ENCODE measurements around the gene TRAF6.
"Not testable (repeated sequence)": the region's sequence is repeated elsewhere in the genome, so short reads cannot be mapped to it uniquely, and the experiment has no call there.

The TRAF6 gene, protein sequence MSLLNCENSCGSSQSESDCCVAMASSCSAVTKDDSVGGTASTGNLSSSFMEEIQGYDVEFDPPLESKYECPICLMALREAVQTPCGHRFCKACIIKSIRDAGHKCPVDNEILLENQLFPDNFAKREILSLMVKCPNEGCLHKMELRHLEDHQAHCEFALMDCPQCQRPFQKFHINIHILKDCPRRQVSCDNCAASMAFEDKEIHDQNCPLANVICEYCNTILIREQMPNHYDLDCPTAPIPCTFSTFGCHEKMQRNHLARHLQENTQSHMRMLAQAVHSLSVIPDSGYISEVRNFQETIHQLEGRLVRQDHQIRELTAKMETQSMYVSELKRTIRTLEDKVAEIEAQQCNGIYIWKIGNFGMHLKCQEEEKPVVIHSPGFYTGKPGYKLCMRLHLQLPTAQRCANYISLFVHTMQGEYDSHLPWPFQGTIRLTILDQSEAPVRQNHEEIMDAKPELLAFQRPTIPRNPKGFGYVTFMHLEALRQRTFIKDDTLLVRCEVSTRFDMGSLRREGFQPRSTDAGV

DNA sequence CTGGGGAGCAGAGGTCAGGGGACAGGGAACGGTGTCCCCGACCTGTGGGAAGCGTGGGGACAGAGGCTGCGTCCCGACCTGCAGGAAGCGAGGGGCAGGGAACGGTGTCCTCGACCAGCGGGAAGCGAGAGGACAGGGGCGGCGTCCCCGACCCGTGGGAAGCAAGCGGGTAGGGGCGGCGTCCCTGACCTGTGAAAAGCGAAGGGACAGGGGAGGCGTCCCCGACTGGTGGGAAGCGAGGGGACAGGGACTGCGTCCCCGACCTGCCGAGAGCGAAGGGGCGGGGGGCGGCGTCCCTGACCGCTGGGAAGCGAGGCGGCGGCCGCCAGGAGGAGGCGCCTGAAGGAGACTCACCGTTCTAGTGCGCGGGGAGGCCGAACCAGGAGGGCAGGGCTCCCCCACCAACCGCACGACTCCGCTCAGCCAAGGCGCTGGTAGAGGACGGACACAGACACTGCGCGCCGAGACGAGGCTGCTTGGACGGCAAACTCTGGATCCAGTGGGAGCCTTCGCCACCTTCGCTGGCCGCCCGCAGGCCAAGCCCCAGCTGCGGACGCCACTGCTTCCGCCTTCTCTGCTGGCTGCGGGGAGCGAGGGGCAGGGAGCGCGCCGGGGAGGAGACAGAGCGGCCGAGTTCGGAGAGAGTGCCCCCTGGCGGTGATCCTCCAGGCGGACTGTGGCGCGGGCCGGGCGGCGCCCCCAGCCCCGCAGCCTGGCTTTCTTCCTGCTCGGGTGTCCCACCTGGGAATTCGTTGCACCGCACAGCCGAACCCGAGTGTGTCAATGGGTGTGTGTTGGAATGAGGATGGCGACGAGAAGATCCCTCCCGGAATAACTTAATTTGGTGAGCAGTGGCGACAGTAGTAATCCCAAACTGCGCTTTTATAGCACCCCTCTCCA lies at the start of gene TRAF6:
Gene TRAF6, minus strand, starts transcription at position 579 of the 900 bp plus-strand sequence. CDS start 8,757 bp downstream, outside the sequence.
- DNase-seq = no peak

DNA sequence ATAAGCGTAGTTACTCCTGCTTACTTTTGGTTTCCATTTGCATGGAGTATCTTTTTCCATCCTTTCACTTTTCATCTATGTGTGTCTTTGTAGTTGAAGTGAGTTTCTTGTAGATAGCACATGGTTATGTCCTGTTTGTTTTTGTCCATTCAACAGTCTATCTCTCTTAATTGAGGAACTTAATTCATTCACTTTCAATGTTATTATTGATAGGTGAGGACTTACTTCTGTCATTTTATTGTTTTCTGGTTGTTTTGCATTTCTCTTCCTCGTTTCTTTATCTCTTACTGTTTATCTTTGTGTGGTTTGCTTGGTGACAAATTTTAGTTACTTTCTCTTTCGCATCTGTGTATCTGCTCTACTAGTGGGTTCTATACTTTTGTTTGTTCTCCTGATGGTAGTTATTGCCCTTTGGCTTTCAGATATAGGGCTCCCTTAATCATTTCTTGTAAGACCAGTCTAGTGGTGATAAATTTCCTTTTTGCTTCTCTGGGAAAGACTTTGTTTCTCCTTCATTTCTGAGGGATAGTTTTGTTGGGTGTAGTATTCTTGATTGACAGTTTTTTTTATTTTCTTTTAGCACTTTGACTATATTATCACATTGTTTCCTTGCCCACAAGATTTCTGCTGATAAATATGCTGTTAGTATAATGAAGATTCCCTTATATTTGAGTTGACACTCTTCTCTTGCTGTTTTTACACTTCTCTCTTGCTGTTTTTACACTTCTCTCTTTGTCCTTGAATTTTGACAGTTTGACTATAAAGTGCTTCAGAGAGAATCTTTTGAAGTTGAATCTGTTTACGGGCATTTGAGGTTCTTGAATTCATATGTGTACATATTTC lies 48.7 kb upstream of the TRAF6 start:
- no peak for DNase-seq

DNA sequence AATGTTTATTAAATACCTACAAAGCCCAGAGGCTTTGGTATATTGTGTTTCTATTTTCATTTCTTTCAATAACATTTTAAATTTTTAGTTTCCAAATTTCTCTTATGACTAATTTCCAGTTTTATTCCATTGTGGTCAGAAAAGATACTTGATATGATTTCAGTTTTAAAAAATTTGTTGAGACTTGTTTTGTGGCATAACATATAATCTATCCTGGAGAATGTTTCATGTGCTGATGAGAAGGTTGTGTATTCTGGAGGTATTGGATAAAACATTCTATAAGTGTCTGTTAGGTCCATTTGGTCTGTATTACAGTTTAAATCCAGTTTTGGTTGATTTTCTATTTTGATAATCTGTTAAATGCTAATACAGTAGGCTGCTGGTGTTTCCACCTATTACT lies 47.9 kb upstream of the TRAF6 start:
- no peak for DNase-seq

DNA sequence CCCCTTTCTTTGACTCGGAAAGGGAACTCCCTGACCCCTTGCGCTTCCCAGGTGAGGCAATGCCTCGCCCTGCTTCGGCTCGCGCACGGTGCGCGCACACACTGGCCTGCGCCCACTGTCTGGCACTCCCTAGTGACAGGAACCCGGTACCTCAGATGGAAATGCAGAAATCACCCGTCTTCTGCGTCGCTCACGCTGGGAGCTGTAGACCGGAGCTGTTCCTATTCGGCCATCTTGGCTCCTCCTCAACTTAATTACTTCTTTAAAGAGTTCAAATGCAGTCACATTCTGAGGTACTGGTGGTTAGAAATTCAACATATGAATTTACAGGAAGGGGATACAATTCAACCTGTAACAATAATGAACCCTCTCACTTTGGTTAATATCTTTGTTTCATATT lies 47.3 kb upstream of the TRAF6 start:
- DNase-seq = not testable (repeated sequence)

DNA sequence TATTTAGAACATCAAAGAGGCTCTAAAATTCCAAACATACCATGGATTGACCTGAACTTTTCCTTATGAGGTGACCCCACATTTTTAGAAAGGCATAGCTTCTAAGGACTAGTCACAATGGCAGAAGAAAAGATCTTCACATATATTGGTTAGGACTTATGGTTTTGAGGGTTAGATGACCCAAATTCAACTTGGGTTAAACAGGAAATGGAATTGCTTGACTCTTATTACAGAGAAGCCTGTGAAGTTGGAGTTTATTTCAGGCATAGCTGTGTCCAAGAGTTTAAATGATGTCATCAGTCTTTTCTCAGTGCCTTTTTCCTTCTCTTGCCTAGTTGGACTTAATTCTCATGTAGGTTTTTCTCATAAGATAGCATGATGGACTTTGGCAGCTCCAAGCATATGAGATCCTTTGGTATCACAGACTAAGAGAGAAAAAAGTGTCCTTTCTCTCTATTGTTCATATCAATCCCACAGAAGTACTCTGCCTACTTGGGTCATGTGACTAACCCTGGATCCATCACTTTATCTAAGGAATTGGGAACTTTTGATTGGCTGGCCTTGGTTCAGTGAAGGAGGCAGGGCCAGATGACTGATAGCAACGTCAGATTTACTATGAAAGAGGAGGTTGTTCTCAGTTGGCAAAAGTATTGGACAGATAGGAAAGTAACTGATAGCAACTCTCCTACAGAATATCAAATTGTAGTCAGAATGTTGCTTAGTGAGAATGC lies 40.5 kb upstream of the TRAF6 start:
- no peak for DNase-seq

DNA sequence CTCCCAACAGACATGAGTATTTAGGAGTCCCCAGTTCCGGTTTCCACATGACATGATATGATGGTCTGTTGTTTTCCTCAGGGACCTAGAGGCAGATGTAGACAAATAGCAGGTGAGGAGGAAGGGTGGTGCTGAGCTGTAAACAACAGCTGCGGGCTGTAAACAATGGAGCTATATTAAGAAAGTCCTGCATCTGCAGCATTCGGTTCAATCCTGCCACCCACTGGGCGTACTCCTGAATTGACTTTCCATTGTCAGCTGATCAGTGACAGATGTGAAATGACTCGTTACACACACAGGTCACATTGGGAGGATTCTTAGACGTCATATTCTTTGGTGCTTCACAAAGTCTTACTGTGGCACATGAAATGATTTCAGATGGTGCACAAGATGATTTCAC lies 30.9 kb upstream of the TRAF6 start:
- peak; percentile 20 for DNase-seq

DNA sequence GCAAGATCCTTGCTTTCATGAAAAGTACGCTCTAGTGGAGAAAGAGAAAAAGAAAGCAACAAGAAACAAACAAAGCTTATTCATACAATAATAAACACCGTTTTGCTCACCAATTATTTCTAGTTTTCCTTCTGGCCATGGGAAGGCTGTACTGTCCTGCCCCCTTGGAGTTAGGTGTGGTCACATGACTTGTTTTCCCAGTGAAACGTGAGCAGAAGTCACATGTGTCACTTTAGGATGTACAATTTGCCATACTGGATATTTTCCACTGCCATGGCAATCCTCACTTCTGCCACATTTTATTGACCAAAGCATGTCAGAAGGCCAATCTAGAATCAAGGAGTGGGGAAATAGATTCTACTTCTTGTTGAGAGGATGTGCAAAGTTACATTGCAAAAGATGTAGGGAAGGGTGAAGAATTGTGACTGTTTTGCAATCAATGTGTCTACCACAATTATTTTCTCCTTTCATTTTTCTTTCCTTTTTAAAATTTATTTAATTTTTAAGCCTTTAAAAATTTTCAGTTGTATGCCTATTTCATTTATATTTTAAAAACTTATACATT lies 24.3 kb upstream of the TRAF6 start:
- DNase-seq = no peak

DNA sequence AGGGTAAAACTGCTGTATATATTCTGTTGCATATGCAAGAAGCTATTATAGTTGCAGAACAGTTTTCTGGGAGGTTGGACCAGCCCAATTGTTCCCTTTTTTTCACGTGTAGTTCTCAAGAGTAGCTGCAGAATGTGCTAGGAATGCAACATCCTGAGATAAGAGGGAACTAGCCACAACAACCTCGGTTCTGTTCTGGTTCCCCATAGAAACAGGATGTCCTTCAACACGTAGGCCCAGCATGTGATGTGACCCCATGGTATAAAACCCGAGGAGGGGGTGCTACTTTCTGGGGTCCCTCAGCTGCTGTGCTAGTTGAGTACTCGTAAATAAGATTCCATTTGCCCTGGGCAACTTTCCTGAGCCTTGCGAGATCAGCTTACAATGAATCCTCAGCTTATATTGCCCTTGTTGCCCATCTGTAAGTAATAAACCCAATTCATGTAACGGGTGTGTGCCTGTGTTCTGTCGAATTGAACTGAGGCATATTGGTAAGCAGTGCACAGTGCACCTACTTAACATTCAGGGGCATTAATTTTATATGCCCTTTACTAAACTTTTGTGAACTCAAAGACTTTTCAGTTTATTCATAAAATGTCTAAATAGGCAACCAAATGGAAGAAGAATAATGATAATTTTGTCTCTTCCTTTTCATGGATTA lies 23.0 kb upstream of the TRAF6 start:
- no peak for DNase-seq

DNA sequence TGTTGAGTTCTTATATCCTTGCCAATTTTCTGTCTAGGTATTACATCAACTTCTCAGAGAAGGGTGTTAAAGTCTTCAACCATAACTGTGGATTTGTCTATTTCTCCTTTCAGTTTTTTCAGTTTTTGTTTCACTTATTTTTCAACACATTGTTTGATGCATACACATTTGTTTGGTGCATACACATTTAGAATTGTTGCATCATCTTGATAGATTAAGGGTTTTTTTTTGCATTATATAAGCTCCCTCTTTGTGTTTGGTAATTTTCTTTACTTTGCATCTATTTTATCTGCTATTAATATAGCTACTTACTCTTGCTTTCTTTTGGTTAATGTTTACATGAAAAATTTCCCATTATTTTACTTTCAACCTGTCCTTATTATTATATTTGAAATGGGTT lies 20.8 kb upstream of the TRAF6 start:
- DNase-seq = no peak

DNA sequence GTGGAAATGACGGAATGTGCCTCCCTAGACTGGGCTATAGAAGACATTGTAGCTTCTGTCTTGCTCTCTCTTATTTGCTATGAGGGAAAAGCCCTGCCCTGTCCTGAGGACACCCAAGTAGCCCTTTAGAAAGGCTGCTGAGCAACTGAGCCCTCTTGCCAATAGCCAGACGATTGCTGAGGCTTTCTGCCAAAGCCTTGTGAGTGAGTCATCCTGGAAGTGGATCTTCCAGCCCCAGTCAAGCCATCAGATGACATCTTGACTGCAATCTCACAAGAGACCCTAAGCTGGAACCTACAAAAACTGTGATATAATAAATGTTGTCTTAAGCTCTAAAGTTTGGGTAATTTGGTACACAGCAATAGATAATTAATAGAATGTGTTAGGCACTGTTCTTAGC lies 3.9 kb upstream of the TRAF6 start:
- no peak for DNase-seq

DNA sequence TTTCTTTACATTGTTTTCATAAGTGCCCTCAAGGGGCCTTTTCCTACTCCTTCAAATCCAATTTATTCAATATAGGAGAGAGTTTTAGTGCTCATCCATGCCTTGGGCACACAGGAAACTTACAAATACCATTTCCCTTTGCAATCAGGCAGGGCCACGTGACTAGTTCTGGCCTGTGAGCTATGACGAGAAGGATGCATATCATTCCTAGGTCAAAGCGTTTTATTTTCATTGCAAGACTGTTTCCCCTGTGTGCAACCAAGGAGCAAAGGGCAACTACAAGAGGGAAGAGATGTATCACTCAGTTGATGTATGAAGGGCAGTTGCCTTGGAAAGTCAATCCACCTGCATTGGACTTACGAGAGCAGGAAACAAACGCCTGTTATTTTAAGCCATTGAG lies 1.9 kb upstream of the TRAF6 start:
- DNase-seq = no peak

DNA sequence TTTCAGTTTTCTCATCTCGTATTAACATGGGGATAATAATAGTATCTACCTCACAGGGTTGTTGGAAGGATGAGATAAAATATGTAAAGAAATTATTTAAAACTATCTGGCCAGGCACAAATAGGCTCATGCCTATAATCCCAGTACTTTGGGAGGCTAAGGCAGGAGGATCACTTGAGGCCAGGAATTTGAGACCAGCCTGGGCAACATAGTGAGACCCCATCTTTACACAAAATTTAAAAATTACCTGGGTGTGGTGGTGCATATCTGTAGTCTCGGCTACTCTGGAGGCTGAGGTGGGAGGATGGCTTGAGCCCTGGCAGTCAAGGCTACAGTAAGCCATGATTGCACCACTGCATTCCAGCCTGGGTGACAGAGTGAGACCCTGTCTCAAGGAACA lies 990 bp upstream of the TRAF6 start:
- not testable (repeated sequence) for DNase-seq

DNA sequence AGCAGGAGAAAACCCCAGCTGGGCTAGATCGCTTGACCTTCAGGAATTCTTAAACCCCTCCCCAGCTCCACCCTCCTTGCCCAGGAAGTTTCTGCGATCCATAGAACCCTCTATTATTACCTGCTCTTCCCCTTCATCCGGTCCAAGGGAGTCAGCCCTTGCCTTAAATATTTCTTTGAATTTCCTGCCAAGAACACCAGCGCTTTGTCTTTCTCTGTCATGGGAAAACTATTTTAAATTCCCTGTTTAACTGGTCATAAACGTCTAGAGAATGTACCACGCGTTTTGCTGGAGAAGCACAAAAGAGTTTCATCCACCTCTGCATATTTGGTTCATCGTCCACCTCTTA lies 496 bp upstream of the TRAF6 start:
- DNase-seq = no peak

DNA sequence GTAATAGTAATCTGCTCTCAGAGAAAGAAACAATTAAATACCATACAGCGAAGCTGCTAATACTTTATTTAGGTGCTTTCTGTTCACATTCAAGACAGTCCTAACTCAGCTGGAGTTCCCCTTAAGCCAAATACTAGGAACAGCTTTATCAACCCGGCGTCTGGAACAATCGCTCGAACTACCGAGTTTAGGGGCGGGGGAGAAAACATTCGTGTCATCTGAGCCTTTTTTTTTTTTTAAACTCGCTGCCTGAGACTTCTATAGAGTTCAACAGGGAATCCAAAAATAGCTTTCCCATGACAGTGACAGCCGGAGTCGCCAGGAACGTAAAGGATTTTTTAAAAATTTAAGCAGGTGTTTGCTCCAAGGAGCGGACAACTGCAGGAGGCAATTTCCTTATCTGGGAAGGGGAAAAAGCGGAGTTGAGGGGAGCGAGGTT lies 852 bp downstream of the TRAF6 start:
- no peak for DNase-seq

DNA sequence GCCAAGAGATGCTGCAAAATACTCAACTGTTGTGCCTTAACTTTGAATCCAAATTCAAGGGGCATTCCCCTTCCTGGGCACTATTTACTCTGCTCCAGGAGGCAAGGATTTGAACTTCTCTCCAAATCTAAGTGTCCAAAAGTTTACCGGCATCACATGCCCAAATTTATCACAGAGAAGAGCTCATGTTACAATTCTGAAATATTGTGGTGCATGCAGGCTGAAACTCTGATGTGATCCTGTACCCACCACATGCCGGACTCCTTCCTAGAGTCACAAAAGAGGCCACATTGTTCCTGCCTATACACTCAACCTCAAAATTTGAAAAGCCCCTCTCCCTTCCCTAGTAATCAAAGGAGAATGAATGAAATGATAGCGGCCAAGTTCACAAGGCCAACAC lies 1.3 kb downstream of the TRAF6 start:
- no peak for DNase-seq

DNA sequence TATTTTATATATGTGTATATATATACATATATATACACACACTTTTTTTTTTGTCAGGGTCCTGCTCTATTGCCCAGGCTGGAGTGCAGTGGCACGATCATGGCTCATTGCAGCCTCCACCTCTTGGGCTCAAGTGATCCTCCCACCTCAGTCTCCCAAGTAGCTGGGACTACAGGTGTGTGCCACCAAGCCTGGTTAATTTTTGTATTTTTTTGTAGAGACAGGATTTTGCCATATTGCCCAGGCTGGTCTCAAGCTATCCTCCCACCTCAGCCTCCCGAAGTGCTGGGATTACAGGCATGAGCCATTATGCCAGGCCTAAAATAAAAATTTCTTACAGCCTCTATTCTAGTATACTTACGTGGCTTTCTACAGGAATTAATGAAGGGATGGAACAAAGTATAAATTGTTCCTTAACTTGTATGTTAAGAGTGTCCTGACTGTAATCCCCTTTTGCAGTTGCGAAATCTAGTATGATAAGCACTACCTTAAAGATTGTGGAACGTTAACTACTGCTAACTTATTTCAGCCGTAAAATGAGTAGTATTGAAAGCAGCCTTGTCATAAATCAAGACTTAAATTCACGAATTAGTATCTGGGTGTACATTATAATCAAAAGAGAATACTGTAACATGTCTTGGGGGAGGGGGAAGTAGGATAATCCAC lies 2.1 kb downstream of the TRAF6 start:
- DNase-seq = no peak

DNA sequence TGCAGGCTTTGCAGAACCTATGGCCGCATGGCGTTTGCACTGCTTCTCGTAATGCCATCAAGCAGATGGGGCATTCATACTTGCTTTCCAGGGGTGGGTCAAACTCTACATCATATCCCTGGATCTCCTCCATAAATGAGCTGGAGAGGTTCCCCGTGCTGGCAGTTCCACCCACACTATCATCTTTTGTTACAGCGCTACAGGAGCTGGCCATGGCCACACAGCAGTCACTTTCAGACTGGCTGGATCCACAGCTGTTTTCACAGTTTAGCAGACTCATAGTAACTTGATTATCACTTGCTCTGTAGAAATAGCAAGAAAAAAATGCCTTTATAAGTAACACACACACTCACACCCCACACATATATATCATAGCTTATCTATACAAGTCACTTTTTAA lies 8.8 kb downstream of the TRAF6 start:
- DNase-seq = no peak

DNA sequence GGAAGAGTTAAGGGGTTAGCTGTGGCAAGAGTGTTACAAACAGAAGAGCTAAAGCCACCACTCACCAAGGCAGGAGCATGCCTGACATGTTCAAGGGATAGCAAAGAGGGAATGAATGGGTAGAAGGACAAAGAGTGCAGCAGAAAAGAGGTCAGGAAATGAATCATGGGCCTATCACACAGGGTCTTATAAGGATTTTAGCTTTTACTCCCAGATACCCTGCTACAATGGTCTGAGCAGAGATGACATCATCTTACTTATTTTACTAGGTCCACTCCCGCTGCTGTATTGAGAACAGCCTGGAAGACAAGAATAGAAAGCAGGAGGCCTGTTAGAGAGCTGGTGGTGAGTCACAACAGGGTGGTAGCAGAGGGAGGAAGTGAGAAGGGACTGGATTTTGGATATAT lies 9.8 kb downstream of the TRAF6 start:
- no peak for DNase-seq

DNA sequence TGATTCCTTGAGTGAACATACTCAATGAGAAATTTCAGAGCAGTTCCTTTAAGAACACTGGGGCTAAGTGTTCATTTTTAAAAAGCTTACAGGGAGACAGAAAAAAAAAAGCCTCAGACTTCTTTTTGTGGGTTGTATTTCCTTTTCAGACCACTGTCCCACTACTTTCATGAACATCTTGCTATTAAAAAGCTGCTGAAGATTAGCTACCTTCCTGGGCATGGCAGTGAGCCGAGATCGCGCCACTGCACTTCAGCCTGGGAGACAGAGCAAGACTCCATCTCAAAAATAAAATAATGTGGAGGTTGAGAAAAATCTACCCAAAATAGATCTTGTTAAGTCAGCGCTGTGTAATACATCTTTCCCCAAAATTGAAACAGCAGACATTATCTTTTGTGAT lies 10.8 kb downstream of the TRAF6 start:
- no peak for DNase-seq

DNA sequence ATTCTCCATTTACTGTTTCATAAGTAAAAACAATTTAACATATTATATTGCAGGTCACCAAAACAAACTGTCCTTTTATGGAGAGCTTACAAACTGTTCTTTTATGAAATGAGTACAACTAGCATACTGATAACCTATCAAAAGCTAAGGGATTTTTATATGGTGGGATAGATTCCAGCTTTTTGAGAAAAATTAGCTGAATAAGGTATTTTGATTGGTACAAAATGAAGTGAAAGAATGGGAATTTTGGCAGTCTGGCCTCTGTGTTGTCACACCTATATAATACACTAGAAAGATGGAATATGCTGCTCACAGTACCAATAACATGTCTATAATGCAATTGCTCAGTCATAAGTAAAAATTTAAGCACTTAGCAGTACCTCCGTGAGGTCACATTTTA lies 11.4 kb downstream of the TRAF6 start:
- DNase-seq = no peak

DNA sequence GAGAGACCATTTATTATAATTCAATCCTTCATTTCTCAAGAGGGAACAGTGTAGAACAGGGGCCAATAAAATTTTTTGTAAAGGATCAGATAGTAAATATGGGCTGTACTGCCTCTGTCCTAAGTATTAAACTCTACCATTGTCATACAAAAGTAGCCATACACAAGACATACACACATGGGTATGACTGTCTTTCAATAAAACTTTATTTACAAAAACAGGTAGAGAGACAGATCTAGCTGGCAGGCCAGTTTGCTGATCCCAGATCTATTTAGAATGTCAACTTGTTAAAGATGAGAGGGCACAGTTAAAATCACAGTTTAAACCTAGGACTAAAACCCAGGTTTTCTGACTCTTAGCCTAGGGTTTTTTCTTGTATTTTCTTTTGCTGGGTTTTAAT lies 16.7 kb downstream of the TRAF6 start:
- no peak for DNase-seq

Measured in NCI-H524 treated with DMSO at 0.1 percent for 48 hours (cell line).